Fibroblast of pulmonary artery (primary cell): Measurements from ENCODE around the gene TMED5.
A peak's percentile ranks its signal among the peaks of the same experiment; 100 is the strongest.
"Not testable (repeated sequence)": the region's sequence is repeated elsewhere in the genome, so short reads cannot be mapped to it uniquely, and the experiment has no call there.

Source experiments
- DNase-seq: peaks from one replicate; pipeline ENCODE4 v3.0.0-alpha.2; 2010; ENCODE audit warnings: low read depth
- H3K4me3 ChIP-seq: replicated peaks from 2 replicates; pipeline ENCODE4 v1.5.1; 2011; ENCODE audit warnings: low read depth, mild to moderate bottlenecking, control low read depth, low read length, moderate library complexity
- TF ChIP-seq, protein P1 (sequence below): IDR thresholded peaks from 2 replicates; pipeline ENCODE4 v1.5.1; 2011; ENCODE audit warnings: mild to moderate bottlenecking, control low read depth, low read length, inconsistent platforms; ENCODE audit errors: missing control alignments

Gene TMED5

DNA sequence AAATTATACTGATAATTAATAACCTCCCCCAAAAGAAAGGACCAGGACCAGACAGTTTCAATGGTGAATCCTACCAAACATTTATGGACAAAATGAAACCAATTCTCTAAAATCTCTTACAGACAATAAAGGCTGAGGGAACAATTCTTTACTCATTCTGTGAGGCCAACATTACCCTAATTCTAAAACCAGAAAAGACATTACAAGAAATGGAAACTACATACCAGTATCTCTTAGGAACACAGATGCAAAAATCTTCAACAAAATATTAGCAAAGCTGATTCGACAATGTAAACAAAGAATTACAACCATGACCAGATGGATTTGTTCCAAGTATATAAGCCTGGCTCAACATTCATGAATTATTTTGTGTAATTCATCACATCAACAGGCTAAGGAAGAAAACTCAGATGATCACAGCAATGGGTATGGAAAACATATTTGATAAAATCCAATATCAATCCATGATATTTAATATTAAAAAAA is 8.6 kb downstream of the TMED5 start:
- TF ChIP-seq, protein P1, sequence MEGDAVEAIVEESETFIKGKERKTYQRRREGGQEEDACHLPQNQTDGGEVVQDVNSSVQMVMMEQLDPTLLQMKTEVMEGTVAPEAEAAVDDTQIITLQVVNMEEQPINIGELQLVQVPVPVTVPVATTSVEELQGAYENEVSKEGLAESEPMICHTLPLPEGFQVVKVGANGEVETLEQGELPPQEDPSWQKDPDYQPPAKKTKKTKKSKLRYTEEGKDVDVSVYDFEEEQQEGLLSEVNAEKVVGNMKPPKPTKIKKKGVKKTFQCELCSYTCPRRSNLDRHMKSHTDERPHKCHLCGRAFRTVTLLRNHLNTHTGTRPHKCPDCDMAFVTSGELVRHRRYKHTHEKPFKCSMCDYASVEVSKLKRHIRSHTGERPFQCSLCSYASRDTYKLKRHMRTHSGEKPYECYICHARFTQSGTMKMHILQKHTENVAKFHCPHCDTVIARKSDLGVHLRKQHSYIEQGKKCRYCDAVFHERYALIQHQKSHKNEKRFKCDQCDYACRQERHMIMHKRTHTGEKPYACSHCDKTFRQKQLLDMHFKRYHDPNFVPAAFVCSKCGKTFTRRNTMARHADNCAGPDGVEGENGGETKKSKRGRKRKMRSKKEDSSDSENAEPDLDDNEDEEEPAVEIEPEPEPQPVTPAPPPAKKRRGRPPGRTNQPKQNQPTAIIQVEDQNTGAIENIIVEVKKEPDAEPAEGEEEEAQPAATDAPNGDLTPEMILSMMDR, result no peak
- DNase-seq, result no peak

DNA sequence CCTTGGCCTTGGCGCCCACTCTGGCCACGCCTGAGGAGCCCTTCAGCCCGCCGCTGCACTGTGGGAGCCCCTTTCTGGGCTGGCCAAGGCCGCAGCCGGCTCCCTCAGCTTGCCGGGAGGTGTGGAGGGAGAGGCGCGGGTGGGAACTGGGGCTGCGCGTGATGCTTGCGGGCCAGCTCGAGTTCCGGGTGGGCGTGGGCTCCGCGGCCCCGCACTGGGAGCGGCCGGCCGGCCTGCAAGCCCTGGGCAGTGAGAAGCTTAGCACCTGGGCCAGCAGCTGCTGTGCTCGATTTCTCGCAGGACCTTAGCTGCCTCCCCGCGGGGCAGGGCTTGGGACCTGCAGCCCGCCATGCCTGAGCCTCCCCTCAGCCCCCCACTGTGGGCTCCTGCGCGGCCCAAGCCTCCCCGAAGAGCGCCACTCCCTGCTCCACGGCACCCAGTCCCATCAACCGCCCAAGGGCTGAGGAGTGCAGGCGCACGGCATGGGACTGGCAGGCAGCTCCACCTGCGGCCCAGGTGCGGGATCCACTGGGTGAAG is 10.0 kb downstream of the TMED5 start:
- not testable (repeated sequence) for H3K4me3 ChIP-seq, DNase-seq

More for the DNA sequence above, 8.6 kb downstream of the TMED5 start:
- H3K4me3 ChIP-seq, result no peak overlapping the region

DNA sequence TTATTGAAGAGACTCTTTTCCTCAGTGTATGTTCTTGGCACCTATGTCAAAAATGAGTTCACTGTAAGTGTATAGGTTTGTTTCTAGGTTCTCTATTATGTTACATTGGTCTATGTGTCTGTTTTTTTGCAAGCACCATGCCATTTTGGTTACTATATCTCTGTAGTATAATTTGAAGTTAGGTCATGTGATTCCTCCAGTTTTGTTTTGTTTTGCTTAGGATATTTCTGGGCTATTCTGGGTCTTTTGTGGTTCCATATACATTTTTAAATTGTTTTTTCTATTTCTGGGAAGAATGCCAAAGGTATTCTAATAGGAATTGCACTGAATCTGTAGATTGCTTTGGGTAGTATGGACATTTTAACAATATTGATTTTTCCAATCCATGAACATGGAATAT is 13.2 kb downstream of the TMED5 start:
- no peak overlapping the region for H3K4me3 ChIP-seq
- DNase-seq, result no peak
- TF ChIP-seq, protein P1, result no peak

DNA sequence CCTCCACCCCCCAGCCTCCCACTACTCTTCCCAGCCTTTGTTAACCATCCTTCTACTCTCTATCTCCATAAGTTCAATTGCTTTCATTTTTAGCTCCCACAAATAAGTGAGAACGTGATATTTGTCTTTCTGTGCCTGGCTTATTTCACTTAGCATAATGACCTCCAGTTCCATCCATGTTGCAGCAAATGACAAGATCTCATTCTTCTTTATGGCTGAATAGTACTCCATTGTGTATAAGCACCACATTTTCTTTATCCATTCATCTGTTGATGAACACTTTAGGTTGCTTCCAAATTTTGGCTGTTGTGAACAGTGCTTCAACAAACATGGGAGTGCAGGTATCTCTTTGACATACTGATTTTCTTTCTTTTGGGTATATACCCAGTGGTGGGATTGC is 14.3 kb downstream of the TMED5 start:
- DNase-seq, H3K4me3 ChIP-seq: not testable (repeated sequence)

DNA sequence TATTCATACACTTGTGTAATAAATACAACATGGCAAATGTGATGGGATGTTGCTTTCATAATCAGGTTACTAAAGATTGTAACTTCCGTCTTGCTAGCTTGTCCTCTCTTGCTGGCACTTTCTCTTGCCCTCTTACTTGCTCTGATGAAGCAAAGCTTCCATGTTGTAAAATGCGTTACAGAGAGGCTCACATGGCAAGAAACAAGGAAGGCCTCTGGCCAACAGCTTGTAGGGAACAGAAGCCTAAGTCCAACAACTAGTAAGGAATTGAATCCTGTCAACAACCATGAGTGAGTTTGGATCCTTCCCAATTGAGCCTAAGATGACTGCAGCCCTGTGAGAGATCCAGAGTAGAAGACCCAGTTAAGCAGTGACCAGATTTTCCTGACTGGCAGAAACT is 15.4 kb downstream of the TMED5 start:
- no peak for DNase-seq
- H3K4me3 ChIP-seq, result no peak overlapping the region
- TF ChIP-seq, protein P1, result no peak

DNA sequence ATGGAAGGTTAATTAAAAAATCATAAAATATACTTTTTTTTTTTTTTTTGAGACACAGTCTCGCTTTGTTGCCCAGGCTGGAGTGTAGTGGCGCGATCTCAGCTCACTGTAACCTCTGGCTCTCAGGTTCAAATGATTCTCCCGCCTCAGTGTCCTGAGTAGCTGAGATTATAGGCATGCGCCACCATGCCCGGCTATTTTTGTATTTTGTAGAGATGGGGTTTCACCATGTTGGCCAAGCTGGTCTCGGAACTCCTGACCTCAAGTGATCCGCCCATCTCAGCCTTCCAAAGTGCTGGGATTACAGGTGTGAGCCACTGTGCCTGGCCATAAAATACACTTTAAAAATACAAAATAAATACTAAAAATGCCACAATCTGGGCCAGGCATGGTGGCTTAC is 16.9 kb downstream of the TMED5 start:
- DNase-seq, H3K4me3 ChIP-seq: not testable (repeated sequence)

DNA sequence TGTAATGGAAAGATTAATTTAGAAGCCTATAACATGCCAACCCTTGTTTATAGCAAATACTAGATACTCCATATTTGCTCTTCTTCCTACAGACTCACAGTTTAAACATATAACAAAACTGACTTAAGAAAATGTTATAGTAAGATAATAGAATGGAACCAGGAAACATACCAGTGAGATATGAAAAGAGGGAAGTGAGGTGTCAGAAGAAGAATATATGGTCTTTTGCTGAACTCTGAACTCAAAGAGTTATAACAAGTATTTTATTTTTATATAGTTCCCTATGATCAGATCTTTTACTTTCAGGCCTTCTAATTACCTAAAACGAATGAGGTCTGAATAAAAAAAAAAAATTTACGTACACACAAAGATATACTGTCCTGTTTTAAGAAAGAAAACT is 20.9 kb downstream of the TMED5 start:
- TF ChIP-seq, protein P1, result no peak
- H3K4me3 ChIP-seq, result no peak overlapping the region
- DNase-seq, result no peak

DNA sequence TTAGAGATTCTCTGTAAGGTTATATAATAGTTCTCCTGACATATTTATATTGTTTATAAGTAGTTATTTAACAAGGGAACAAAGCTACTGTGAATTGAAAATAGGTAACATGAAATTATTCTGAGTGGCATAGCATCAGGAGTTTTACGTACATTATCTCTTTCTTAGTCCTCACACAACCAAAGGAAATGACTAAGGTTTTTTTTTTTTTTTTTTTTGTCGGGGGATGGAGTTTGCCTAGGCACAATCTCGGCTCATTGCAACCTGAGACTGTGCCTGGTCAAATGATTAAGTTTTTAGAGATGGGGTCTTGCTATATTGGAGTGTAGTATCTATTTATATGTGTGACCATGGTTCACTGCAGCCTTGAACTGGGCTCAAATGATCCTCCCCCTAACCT is 24.9 kb downstream of the TMED5 start:
- no peak overlapping the region for H3K4me3 ChIP-seq
- TF ChIP-seq, protein P1, result no peak
- peak; percentile 18 for DNase-seq

DNA sequence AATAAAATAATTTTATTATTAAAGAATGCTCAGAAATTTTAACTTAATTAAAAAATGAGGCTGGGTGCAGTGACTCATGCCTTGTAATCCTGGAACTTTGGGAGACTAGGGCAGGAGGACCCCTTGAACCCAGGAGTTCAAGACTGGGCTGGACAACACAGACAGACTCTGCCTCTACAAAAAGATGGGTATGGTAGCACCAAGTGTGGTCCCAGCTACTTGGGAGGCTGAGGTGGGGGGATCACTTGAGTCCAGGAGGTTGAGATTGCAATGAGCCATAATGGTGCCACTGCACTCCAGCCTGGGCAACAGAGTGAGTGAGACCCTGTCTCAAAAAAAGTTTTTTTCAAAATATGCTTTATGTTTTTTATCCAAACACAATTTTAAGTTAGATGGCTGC is 25.3 kb downstream of the TMED5 start:
- DNase-seq, result no peak
- no peak overlapping the region for H3K4me3 ChIP-seq
- TF ChIP-seq, protein P1, result no peak
